ENCODE measurements around the gene ZSWIM4.
A peak's percentile ranks its signal among the peaks of the same experiment; 100 is the strongest.

The ZSWIM4 gene

DNA sequence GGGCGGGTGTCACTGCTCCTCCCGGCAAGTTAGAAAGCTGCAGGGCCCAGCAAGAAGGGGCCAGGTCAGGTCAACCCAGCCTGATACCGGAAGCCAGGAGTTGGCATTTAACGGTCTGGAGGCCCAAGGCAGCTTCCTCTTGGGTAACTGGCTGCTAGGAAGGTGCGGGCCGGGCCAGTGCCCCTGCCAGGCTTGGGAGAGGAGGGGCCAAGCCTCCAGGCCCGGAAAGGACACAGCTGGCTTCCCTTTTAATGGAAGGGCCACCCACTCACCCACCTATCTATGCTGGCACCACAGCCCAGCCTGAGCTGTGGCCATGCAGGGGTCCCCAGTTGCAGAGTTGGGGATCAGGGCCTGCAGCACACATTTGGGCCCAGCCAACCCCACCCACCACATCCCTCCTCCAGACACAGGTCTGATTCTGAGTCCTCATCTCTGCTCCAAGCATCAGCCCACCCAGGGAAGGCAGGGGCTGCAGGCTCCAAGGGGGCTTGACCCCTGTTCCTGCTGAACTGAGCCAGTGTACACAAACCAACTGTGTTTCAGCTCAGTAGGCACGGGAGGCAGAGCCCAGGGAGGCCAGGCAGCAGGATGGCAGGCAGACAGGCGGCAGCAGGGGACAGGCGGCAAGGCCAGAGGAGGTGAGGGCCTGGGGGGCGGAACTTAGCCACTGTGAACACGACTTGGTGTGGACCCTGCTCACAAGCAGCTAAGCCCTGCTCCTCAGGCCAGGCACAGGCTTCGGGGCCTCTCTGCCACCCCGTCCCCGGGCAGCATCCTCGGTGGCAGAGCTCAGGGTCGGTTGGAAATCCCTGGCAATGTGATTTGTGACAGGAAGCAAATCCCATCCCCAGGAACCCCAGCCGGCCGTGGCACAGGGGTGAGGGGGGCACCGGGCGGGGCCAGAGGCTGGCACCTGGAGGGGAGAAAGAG is 40.8 kb downstream of the ZSWIM4 start:
- DNase-seq (ENCODE audit: low spot score): no peak

DNA sequence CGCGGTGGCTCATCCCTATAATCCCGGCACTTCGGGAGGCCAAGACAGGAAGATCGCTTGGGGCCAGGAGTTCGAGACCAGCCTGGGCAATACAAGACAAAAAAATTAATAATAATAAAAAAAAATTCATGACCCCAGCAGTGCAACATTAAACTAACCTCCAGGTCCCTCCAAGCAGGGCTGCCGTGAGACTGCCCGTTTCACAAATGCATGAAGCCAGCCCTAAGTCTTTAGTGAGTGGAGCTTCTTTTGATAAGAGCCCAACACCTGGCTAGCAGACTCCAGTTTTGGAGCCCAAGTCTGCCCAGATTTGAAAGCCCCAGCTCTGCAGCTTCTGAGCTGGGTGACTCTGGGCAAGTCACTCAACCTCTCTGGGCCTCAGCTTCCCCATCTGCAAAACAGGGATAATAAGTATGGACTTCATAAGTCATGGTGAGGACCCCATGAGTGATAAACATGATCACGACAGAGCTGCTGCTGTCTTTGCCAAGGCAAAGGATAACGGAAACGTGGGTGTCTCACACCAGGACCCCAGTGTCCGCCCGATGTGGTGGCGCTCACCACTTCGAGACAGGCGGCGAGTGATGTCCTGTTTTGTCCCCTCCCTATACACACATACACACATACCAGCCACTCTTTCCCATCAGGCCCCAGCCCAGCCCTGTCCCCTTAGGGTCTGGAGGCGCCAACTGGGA is 43.3 kb downstream of the ZSWIM4 start:
- DNase-seq (ENCODE audit: low spot score): no peak

DNA sequence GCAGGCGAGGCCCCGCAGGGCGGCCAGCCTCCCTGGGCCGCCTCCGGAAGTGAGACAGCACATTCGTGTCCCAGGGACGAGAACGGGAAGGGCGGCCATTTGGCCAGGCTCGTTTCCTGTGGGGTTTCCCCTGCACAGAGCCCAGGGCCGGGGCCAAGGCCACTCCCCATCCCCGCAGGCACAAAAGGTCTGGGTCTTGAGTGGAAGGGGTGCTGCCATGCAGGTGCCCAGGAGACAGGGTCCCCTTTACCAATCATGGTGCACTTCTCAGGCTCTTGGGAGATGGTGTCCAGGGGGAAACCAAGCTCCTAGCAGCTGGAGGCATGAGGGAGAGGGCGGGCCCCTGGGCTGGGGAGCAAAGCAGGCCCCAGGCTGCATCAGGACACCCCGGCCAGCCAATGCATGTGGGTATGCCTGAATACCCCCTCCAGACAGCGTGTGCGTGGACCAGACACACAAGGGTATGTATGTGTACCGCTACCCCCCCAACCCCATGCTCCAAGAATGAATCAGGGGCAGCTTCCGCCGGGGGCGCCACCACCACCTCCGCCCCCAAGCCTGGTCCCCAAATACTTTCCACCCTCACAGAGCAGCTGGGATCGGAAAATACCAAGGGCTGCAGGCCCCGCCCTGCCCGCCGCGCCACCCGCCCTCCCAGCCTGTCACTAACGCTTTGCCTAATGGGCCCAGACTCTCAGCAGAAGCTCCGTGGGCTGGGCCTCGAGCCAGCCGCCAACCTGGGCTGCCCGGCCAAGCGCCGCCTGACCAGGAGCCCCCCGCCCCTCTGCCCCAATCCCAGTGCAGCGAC is 44.1 kb downstream of the ZSWIM4 start:
- DNase-seq (ENCODE audit: low spot score): peak; percentile 73

DNA sequence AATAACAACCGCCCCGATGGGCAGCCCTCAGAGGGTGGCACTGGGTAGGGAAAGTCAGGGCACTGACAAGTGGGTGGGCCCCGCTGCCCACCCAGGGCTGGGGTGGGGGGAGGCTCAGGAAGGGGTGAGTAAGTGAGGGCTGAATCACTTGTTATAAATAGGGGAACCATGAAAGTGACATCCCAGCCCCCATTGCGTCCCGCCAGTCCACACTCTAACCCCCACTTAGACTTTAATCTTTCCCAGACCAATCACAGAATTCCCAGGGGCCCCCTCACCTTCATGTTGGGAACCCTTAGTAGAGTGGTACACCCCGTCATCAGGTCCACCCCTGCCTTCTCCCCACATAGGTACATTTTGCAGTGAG is 44.7 kb downstream of the ZSWIM4 start:
- DNase-seq (ENCODE audit: low spot score): no peak

DNA sequence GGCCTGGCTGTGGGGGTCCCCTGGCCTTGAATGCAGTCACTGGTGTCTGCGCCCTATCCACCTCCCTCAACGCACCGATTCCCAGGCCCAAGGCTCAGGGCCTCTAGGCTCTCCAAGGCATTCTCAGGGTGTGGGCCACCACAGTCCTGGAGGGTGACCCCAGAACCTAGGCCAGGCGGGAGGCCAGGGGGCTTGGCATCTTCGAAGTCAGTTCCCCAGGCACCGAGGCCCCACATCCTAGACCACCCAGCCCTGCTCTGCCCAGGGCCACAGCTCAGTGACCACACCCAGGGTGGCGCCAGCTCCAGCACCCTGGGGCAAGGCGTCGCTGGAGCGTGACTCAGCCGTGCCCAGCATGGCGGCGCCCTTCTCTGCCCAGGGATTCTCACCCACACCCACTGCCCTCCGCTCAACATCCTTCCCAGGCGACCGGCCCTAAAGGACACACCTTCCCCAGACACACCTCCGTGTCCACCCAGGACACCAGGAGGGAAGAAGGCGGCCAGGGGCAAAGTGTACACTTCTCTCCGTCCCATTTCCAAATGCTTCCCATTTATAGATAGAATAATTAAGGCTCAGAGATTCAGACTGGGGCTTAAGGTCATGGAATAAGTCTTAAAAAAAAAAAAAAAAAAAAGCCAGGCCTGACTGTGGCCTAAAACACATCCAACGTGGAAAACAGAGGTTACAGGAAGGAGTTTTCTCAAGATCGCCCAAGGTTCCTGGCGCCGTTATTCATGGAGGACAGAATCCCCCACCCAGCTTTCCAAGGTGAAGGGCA is 45.3 kb downstream of the ZSWIM4 start:
- no peak for DNase-seq (ENCODE audit: low spot score)

DNA sequence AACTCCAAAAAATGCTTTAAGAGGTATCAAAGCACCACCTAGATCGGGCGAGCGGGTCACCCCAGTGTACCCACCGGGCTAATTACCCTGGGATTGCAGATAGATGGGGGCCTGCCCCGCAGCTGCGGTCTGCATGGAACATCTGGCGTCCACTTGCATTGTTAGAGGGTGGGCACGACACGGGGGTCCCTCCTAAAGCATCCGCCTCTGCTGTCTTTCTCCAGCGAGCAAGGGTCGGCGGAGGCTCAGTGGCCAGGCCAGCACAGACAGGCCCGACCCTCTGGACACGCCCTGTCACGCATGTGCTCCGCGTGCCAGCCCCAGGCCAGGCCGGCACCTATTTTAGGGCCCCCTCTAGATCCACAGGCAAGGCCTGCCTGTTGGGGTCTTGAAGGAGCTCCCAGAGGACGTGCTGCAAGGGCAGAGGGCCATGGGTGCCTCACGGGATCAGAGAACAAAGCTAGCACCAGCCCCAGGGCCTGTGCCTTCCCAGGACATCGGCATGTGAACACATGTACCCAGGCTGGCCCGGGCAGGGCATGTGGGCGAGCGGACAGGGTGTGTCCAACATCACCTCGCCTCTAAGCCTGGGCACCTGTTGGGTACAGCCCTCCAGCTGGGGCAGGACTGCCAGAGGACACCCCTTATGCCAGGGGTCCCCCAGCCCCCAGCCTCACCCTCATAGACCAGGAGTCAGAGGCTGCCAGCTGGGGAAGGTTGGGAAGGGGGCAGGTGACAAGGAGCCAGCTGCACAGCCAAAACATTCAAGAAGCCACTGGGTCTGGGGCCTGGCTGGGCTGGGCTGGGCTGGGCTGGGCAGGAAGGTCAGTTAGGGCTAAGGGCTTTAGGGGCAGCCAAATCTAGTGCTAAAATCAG is 46.1 kb downstream of the ZSWIM4 start:
- no peak for DNase-seq (ENCODE audit: low spot score)

DNA sequence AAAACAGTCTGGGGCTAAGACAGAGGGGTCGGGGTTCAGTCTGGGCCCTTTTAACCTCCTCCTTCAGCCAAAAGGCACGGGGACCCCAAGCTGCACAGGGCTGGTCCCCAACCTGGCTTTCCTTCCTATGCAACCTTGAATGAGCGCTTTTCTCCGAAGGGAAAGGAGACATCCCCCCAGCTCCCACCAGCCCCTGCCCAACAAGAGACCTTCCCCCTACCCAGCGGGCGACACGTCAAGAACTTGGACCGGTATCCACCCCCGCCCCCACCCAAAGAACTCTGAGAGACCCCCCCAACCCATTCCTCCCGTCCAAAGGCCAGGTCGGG is 46.7 kb downstream of the ZSWIM4 start:
- DNase-seq (ENCODE audit: low spot score): no peak

DNA sequence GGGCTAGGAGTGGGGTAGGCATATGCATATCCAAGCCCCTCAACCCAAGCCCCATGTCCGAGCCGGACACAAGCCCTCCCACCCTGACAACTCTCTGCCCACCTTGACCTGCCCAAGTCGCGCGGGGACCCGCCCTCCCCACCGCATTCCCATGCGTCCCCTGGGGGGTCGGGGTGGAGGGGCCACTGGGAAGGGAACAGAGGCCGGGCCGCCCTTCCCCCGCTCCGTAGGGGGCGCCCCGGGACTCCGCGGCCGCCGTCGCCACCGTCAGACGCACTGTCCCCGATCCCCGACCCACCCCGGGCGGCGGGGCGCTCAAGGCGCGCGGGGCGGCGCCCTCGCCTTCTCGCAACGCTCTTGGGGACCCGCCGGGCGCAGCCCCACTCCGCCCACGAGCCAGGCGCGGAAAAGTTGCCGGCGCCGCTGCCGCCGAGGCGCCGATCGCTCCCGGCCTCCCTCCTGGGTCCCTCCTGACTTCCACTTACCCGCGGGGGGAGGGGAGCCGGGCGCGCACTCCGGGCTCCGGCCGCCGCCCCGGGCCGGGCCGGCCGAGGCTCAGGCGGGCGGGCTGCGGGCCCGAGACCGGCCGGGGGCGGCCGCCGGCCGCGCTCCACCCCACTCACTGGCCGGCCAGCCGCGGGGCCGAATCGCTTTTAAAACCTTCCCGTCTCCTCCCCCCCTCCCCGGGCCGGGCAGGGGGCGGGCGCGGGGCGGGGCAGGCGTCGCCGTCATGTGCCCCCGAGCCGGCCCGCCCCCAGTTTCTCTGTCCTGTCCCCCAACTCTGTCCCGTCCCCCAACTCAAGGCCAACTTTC is 47.3 kb downstream of the ZSWIM4 start:
- peak; percentile 64 for DNase-seq (ENCODE audit: low spot score)

DNA sequence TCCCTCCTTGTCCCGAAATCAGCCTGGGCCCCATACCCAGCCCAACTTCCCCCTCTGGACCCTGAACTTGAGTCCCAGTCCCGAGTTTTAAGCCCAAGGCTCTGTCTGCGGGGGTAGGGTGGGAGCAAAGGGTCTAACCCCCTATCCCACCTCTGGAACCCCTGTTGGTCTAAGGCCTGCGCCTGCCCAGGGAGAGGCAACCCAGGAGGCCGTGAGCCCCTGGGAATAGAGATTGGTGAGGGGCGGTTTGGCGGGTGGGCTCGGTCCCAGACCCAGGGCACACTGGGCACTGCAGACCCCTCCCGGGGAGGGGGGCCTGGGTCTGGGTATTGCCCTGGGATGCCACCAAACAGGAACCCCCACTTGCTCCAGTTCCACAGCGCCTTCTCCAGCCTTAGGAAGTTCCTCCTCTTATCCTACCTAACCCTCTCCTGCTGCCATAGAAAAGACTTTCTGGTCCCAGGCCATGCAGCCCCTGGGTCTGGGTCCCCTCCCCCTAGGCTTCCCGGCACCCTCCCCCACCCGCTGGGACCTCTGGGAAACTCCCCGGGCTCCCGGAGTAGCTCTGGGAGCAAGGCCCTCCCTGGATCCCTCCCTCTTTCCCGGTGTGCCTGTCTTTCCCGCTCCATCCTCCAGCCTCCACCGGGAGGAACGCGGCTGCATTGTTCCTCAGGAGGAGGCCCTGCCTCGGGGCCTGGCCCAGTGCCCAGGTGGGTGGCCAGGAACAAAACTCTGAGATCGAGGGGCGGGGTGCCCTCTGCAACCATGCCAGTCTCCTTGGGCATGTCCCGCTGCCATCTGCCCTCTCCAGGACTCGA is 48.1 kb downstream of the ZSWIM4 start:
- DNase-seq (ENCODE audit: low spot score): no peak

DNA sequence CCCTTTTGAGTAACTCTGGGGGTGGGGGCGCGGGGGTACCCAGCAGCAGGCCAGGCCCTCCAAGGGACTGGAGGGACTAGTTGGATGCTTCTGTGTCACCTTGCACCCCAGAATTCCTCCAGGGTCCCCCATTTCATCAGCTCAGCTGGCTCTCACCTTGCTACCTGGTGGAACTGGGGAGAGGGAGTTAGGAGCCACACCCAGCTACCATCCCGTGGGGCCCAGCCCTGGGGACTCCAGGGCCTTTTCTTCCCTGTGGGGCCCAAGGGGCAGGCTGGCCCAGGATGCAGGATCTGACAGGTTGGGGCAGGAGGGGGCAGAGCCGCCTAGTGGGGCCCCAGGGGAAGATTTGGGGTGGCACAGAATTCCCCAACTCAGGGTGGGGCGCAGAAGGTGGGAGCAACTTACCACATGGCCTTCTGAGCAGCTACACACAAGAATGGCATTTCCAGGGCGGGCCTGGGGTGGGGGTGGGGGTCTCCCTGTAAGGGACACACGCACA is 48.9 kb downstream of the ZSWIM4 start:
- no peak for DNase-seq (ENCODE audit: low spot score)

DNA sequence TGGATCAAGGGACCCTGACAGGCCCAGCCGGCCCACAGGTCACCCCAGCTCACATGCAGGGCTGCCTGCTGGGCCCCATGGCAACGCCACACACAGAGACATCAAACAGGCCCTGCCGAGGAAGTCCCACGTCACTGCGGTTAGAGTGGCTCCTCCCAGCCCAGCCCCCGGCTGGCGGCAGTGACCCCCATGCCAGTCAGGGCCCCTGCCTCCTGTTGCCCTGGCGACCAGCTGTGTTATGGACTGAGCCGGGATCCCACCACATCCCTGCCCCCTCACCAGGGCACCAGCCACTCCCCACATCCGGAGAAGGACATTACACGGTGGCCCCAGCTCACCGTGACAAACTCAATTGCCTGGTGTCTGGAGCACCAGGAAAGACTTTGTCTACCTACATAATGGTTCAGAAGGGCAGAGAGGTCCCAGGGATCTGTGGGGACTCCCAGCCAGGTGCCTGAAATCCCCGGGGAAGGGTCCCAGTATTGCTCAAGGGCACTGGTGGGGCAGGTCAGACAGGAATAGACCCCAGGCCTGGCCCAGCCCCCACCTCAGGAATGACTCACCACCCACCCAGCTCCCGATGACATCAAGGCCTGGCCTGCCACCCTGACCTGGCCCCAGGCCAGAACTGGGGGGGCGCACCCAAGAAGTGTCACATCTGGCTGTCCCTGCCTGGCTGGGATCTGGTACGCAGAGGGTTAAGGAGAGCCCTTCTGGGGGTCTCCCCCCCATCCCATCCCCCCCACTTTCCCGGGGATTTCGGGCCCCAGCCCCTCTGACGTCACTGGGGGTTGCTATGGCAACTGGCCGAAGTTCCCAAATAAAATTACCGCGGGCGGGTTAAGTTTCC is 51.5 kb downstream of the ZSWIM4 start:
- DNase-seq (ENCODE audit: low spot score): peak; percentile 76

DNA sequence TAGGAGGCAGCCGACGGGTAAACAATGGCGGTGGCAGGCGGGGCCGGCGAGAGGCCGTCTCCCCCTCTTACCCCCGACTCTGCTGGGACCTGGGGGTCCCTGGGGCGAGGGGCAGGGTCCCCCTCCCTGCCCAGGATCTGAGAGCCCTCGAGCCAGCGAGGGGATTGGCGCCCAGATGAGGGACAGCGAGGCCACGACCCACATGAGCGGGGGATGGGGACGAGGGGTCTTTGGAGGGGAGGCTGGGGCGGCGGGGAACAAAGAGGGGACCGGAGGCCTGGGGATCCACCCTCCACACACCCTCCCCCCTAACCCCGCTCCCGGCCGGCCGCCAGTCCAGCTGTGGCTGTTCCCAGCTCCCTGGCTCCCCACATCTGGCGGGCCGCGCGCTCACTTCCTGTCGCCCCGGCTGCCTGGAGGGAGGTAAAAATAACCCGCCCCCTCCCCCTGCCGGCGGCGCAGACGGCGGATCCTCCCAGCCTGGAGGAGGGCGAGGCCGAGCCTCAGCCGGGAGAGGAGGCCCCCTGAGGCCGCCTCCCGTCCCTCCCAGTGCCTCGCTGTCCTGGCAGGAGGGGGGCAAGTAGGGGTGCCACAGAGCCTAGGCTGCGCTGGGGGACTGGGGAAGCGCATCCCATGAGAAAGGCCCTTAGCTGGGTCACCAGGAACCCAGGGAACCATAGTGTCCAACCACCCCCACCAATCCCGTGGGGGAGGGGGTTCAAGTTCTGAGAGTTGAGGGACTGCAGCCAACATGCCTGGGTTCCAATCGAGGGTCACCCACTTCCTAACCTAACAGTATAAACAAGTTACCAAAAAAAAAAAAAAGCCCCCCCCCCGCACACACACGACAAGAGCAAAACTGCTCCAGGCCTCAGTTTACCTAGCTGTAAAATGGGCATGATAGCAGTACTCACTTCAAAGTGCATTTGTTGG is 52.4 kb downstream of the ZSWIM4 start:
- peak; percentile 75 for DNase-seq (ENCODE audit: low spot score)

DNA sequence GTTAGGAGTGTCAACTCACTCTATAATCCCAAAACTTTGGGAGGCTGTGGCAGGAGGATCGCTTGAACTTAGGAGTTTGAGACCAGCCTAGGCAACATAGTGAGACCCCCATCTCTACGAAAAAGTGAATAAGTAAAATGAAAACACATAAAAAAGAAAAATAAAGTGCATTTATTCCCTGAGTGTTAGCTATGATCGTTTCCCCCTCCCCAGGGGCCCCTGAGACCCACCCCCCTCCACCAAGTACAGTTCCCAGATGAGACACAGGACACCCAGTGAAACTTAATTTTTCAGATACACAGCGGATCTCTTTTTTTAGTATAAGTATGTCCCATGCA is 53.1 kb downstream of the ZSWIM4 start:
- DNase-seq (ENCODE audit: low spot score): no peak

DNA sequence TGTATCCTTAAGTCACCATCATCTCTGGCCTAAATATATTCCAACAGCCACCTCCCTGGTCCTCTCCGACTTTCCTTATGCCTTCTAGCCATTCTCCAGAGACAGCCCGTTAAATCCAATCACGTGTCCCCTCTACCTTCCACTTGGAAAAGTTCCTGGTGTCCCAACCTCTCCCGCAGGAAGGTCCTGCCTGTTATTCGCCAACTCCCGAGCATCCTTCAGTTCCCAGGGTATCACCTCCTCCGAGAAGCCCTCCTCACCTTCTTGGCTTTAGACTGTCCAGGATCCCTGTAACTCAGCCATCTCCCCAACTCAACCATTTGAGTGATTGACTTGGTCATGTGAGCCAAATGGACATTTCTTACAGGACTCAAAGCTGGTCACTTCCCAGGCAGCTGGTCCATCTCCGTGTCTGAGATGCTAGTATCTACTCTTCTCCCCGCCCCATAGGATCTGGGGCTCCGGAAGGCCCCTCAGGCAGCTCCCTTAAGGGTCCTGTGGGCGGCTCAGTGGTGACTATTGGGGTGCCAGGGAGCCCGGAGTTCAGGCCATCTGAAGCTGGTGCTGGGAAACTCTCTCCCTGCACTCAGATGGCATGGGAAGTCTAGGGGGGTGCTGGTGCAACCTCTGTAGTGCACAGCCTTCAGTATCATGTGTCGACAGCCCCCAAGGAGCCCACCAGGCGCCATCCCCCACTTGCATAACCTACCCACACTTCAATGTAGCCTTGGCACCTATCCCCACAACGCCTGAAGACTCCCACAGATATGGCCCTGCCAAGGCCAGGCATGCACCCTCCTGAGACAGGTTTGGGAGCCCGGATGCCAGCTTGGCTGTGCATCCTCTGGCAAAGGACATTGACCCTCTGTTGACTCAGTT is 53.8 kb downstream of the ZSWIM4 start:
- no peak for DNase-seq (ENCODE audit: low spot score)

DNA sequence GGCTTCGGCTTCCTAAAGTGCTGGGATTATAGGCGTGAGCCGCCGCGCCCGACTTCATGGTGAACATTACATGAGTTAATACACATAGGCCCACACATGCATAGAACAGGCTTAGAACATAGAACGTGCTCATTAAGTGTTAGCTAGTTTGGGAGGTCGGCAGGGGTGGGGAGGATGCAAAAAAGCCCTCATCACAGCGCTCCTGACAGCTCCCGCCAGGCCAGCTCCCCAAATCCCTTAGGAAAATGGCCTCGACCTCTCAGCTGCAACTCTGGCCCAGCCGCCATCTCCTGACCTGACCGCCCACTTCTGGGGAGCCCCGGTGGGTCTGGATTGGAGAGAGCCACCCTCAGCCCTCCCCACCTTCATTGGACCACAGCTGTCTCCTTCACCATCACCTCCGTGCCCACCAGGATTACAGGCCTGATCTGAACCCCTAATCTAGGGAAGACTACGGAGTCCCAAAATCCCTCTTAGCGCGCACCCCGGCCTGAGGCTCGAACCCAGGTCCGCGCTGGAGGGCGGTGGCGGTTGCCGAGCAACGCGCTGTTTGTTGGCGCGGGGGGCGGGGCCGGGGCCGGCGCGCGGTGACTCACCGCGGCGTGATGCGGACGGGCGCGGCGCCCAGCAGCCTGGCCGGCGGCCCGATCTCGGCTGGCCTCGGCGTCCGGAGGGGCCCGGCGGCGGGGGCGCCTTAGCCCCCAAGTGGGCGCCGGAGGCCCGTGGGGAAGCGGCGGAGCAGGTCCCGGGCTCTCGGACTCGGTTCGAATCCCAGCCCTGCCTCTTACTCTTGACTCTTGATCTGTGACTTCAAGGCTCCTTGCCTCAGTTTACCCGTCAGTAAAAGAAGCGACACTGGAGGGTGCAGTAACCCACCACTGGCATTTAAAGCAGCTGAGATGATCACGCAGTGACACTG is 55.0 kb downstream of the ZSWIM4 start:
- peak; percentile 79 for DNase-seq (ENCODE audit: low spot score)
